T-helper 17 cell (primary cell): Measurements from ENCODE around the gene SKIDA1. TPM values are rescaled to one million over a fixed set of nuclear protein-coding genes. Genes with fewer than 3 reads are reported as not detected.

Experiments
- ATAC-seq: fragments of 150-1000 bp; cut with Tn5 transposase; 2 replicates; pipeline ENCODE4 v1.10.0; 2021; ENCODE audit warnings: mild to moderate bottlenecking, moderate library complexity
- DNase-seq, 3 donors: peaks; one replicate each; pipeline versions ENCODE4 v3.0.0 to v3.0.0-alpha.2; 2020 to 2021
- H3K9me3 ChIP-seq: one replicate; pipeline ENCODE4 v1.7.0; 2013; ENCODE audit warnings: low read length, mild to moderate bottlenecking; ENCODE audit not compliant: control insufficient read depth, poor library complexity, severe bottlenecking
- H3K27ac Mint-ChIP-seq: one replicate; pipeline ENCODE4 v1.8.0; 2022; ENCODE audit warnings: mild to moderate bottlenecking, moderate library complexity, mixed read lengths
- H3K27me3 Mint-ChIP-seq: one replicate; pipeline ENCODE4 v1.8.0; 2022; ENCODE audit warnings: mixed read lengths
- H3K36me3 Mint-ChIP-seq: one replicate; pipeline ENCODE4 v1.8.0; 2022; ENCODE audit warnings: low read depth, mixed read lengths
- H3K4me1 Mint-ChIP-seq: one replicate; pipeline ENCODE4 v1.8.0; 2022; ENCODE audit warnings: mild to moderate bottlenecking, mixed read lengths
- H3K4me3 Mint-ChIP-seq: one replicate; pipeline ENCODE4 v1.8.0; 2022; ENCODE audit warnings: mild to moderate bottlenecking, moderate library complexity, mixed read lengths
- total RNA-seq, 4 donors: library from RNA in 2 of 4; stranded (reverse) in 2 of 4; gene quantifications; one replicate each; pipeline ENCODE4 v1.2.3 and lab custom pipeline; 2022 to 2026

The SKIDA1 gene
- total RNA-seq, 2 donors from 2014 or later = 0.34 to 0.37 TPM

DNA sequence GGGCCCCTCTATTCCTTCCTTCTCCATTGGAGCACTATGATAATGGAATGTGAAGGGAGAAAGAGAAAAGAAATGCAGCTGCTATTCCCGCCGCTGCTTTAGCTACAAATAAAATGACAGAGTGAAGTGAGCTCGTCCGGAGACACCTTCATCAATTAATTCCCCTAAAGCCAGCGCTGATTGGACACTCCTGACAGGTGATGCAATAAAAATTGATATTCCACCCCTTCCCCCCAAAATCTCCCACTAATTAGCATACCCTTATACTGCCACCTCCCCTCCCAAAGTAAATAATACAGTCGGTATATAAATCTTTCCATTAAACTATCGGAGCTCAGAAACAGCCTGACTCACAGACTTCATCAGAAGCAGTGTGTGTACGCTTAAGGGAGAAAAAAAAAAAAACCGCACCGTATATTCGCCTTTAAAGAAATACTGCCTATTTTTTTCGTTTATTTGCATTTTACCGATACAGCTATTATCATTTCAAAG is 7.3 kb downstream of the SKIDA1 start:
- peak overlapping the region; percentile 88 for H3K4me3 Mint-ChIP-seq
- H3K4me1 Mint-ChIP-seq = peaks cover 28% of the 10 kb centered on the region
- H3K9me3 ChIP-seq = no peaks in the 10 kb centered on the region
- peaks cover 66% of the 10 kb centered on the region for H3K27me3 Mint-ChIP-seq
- peaks cover 5% of the 10 kb centered on the region for H3K36me3 Mint-ChIP-seq
- H3K27ac Mint-ChIP-seq = peak overlapping the region; percentile 90
- peak; percentile 47 for ATAC-seq
- DNase-seq = no peak

DNA sequence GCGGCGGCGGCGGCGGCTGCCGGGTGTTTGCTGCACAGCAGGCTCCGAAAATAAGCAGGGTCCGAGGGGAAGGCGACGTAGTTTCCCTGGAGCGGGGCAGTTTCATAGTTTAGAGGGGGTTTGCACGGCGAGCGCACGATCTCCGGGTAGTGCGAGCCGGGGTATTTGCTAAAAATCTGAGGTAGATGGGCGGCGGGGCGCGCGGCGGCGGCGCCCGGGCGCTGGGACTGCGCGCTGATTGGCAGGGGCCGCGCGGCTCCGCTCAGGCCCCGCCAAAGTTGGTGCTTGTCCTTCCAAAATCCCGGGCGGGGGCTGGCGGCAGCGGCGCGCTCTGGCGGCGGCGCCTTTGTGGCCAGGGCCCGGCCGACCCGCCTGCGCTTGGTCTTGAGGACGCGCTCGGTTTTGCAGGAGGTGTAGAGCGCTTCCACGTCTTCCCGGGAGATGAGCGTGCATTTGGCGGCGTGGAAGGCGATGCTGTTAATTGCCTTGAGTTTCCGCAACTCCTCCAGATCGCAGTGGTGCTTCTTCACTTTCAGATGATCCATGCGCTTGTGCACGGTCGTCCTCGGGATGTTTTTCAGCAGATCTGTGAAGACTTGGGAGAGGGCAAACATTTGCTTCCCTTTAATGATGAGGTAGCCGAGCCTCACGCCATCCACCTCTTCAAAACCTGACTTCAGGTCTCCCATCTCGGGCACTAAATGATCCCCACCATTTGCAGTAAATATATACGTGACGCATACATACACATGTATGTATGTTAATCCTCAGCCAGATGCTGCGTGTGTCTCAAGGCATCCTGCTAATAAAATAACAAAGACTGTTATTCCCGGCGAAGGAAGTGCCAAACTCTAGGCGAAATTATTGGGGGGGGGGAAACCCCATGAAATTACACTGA is 8.1 kb downstream of the SKIDA1 start:
- DNase-seq (peak in 2 of 3 donors; percentile 16 to 27), ATAC-seq (peak; percentile 44)
- peaks cover 71% of the 10 kb centered on the region for H3K27me3 Mint-ChIP-seq
- peaks cover 28% of the 10 kb centered on the region for H3K4me1 Mint-ChIP-seq
- H3K4me3 Mint-ChIP-seq = peak overlapping the region; percentile 88
- H3K36me3 Mint-ChIP-seq = peaks cover 5% of the 10 kb centered on the region
- H3K27ac Mint-ChIP-seq = peak overlapping the region; percentile 90
- no peaks in the 10 kb centered on the region for H3K9me3 ChIP-seq

DNA sequence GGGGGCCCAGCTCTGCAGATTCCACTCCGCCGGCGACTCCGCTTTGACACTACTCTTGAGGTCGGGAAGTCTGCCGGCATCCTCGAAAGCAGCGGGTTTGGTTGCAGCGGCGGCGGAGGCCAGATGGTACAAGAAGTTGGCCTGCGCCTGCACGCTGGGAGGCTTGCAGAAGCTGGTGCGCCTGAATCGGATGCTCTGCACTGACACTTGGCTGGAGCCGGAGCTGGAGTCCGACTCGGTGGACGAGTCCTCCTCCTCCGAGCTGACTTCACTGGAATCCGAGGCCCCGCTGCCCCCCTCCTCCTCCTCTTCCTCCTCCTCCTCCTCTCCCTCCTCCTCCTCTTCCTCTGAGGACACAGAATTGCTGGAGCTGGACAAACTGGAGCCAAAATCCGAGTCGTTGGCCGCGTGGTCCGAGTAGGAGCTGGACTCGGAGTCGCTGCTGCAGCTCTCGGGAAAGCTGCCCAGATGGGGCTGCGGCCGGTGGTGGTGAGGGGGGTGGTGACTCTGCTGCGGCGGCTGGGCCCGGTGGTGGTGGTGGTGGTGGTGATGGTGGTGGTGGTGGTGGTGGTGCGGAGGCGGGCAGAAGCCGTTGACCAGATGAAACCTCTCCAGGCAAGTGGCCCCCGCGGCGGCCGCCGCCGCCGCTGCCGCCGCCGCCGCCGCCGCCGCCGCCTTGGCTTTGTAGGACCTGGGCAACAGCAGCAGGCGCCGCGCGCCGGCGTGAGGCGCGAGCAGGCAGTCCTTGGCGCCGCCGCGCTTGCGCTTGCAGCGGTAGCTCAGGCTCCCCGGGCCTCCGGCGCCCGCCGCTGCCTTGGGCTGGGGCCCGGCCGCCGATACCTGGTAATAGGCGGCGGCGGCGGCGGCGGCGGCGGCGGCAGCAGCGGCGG is 9.0 kb downstream of the SKIDA1 start:
- DNase-seq = peak; percentile 43 to 55 (median 48)
- Mint-ChIP-seq H3K27ac (no peak overlapping the region), H3K36me3 (peaks cover 5% of the 10 kb centered on the region), H3K27me3 (peaks cover 74% of the 10 kb centered on the region), H3K4me3 (peak overlapping the region; percentile 88), H3K4me1 (peaks cover 28% of the 10 kb centered on the region)
- peak; percentile 81 for ATAC-seq
- no peaks in the 10 kb centered on the region for H3K9me3 ChIP-seq

DNA sequence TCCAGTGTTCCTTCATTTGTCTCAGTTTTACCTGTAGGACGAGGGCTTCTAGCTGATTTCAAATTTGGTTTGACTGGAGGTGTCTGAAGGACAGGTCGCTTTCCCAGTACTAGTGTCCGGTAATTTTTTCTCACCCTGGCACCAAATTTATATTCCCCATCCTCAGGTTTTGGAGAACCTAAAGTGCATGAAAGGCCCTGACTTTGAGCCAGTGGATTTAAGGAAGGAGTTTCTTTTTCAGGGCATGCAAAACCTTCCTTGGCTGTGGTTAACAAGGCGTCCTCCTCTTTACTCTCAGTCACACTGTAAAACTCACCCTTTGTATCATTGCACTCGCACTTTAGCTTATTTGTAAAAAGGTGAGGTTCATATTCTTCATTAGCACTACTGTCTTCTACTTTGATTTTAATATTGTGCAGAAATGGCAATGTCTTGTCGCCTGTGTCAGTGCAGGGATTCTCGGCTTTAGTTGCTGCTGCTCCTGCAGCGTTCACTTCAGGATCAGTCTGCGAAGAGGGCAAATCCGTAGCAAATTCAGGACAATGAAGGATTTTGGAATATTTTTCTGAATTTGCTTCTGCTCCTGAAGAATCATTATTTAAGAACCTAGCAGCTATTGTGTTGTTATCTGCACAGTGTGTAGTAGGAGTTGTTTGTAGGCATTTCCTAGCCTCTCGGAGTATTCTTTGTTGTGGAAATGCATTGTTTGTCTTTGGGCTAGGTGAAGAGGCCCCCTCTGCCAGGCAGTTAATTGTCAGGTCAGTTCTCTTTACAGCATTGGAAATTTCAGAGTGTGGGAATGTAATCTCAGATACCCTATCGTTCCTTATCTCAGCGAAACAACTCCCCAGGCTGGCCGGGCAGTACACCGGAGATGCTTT is 9.9 kb downstream of the SKIDA1 start:
- Mint-ChIP-seq H3K4me1 (peaks cover 27% of the 10 kb centered on the region), H3K4me3 (peak overlapping the region; percentile 88), H3K27me3 (peaks cover 73% of the 10 kb centered on the region), H3K27ac (no peak overlapping the region), H3K36me3 (peaks cover 5% of the 10 kb centered on the region)
- DNase-seq = no peak
- no peak for ATAC-seq
- no peaks in the 10 kb centered on the region for H3K9me3 ChIP-seq

DNA sequence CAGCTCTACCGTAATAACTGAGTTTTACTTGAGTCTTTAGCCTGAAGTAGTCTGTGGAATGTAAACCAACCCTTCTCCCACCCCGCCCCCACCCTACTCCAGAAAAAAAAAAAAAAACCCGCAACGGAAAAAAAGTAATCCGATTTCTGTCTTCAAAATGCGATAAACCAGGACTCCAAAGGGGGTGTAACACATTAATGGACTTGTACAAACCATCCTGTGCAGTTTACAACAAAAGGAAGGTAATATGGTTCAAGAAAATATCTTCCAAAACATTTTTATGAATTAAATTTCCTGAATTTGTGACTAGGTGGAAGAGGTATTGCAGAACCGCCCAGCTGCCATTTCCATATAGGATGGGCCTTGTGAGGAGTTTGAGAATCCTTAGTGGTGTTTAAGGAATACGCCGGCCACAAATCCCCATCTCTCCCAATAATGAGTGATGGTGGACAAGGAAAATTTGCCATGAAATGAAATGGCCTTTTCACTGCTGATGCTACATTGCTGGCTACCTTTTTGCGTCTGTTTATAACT is 10.6 kb downstream of the SKIDA1 start:
- peaks cover 20% of the 10 kb centered on the region for H3K4me1 Mint-ChIP-seq
- no peaks in the 10 kb centered on the region for H3K9me3 ChIP-seq
- H3K27me3 Mint-ChIP-seq = peaks cover 66% of the 10 kb centered on the region
- DNase-seq = no peak
- H3K27ac Mint-ChIP-seq = no peak overlapping the region
- no peak overlapping the region for H3K4me3 Mint-ChIP-seq
- peaks cover 5% of the 10 kb centered on the region for H3K36me3 Mint-ChIP-seq
- ATAC-seq = no peak

DNA sequence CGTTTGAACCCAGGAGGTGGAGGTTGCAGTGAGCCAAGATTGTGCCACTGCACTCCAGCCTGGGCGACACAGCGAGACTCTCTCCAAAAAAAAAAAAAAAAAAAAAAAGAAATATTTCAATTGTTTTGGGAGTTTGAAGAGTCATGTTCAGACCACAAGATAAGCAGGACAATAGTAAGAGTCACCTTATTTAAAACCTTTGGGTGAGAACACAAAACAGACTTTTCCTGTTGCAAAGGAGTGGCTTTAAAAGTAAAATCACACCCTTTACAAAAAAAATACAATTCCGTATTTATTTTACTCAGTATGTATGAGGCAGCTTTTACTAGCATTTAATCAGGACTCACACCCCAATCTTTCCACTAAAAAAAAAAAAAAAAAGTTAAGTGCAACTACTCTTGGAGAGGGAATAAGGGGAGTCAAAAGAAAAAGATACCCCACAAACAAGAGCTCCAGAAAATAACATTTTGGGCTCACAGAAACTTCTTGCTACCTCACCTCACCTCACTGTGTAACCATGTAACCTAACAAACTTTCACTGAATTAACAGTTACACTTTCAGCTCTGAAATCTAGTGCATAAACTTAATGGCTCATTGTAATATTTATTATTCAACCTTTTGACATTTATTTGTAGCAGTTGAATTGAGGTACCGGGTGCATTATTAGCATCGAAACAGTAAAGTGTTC is 11.2 kb downstream of the SKIDA1 start:
- DNase-seq = no peak
- H3K4me1 Mint-ChIP-seq = peaks cover 19% of the 10 kb centered on the region
- no peak for ATAC-seq
- H3K9me3 ChIP-seq = no peaks in the 10 kb centered on the region
- peaks cover 5% of the 10 kb centered on the region for H3K36me3 Mint-ChIP-seq
- H3K27me3 Mint-ChIP-seq = peaks cover 63% of the 10 kb centered on the region
- no peak overlapping the region for H3K4me3 Mint-ChIP-seq
- H3K27ac Mint-ChIP-seq = no peak overlapping the region

DNA sequence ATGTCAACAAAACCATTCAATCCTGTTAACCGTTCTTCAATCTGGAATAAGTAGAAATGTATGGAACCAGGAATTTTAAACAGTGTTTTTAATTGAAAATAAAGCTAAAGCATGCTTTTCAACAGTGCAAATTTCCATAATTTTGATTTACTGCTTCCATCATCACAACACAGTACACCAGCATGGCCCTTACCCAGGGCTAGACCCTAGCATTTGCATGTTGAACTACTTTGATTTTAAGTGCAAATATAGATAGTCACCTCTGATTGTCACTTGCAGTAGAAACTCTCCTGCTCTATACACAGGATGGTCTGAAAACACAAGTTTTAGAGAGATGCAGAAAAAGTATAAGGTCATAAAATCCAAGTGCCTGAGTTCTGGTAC is 12.1 kb downstream of the SKIDA1 start:
- Mint-ChIP-seq H3K27ac (no peak overlapping the region), H3K36me3 (peaks cover 5% of the 10 kb centered on the region), H3K27me3 (peaks cover 61% of the 10 kb centered on the region), H3K4me1 (peaks cover 13% of the 10 kb centered on the region), H3K4me3 (no peak overlapping the region)
- no peak for ATAC-seq
- no peak for DNase-seq
- H3K9me3 ChIP-seq = no peaks in the 10 kb centered on the region

DNA sequence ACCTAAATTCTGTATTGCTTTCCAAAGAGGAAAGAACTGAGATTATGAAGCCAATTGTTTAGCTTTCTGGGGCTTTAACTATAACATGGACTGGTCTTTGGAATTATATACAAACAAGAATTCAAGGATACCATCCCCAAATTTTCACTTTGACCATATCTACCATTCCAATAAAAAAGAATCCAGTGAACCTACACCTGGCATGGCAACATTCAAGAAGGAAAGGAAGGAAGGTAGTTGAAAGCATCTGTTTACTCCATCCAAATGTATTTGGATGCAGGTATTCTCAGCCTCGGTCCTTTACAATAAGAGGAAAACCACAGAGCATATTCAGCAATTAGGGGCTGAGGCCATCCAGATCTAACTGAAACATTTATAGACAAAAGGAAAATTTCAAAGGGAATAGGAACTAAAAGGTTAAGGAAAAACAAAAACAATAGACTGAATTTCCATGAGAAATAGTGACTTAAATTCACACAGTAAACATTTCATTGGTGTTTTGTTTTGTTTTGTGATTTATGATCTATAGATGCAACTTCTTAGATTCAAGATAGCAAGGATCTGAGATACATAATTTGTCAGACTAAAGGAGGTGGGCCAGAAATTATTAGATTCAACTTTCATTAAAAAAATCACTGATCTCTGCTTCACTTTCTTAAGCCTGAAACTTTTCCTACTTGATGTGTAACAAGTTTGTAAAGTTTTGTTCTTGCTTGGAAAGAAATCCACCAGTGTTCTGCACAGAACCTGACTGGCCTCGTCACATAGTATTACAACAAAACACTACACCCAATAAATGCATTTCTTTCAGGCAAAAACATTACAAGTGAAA is 12.7 kb downstream of the SKIDA1 start:
- no peaks in the 10 kb centered on the region for H3K9me3 ChIP-seq
- DNase-seq = no peak
- Mint-ChIP-seq H3K36me3 (no peaks in the 10 kb centered on the region), H3K27ac (no peak overlapping the region), H3K4me1 (peaks cover 8% of the 10 kb centered on the region), H3K4me3 (no peak overlapping the region), H3K27me3 (peaks cover 54% of the 10 kb centered on the region)
- no peak for ATAC-seq

DNA sequence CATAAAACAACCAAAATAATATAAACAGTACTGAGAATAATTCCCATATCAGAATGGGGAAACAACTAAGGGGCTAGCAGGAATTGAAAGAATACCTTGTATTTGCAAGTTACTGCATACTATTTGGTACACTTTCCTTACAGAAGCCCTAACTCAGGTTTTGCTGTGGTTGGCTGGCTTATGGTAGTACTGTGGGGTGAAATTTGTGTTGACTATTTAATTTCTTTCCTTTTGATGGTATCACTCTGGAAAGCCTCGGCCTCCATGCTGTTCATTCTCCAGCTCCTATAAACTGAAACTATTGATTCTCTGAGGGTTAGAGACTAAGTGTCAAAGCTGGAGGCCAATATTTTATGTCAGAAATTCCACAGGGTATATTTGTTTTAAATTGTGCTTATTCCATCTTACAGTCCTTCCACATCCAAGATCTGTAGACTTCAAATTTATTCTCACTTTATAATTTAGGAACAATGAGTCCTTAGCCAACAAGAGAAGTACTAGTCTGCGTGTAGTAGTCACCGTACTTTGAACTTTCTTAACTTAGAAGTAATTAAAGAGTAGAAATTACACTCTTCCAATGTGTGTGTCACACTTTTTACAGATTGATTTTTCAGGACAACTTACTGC is 13.4 kb downstream of the SKIDA1 start:
- no peak for ATAC-seq
- H3K4me3 Mint-ChIP-seq = no peak overlapping the region

DNA sequence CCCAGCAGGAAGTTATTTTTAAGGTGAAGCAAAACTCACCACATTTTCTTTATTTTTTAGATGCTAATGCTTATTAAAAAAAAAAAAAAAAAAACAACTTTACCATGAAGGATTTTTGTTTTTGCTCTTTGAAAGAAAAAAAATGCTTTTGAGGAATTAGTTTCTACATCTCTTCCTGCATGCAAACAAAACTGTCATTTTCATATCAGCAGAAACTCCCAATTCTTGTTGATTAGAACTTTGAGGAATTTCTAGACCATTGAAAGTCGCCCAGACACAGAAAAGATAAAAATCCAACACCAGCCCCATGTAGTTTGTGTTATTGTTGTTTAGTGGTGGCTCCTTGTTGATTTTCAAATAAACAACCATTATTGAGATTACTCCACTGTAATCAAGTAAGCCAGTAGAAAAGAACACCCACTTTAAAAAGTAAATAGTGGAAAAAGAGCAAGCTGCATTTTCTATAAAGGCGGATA is 14.3 kb downstream of the SKIDA1 start:
- H3K27ac Mint-ChIP-seq = no peak overlapping the region
- H3K27me3 Mint-ChIP-seq = peaks cover 64% of the 10 kb centered on the region
- H3K36me3 Mint-ChIP-seq = no peaks in the 10 kb centered on the region
- ATAC-seq (no peak), DNase-seq (no peak)
- peaks cover 6% of the 10 kb centered on the region for H3K4me1 Mint-ChIP-seq
- H3K4me3 Mint-ChIP-seq = no peak overlapping the region
- H3K9me3 ChIP-seq = no peaks in the 10 kb centered on the region

More for the DNA sequence above, 13.4 kb downstream of the SKIDA1 start:
- Mint-ChIP-seq H3K27ac (no peak overlapping the region), H3K27me3 (peaks cover 56% of the 10 kb centered on the region), H3K4me1 (peaks cover 6% of the 10 kb centered on the region), H3K36me3 (no peaks in the 10 kb centered on the region)
- no peak for DNase-seq
- no peaks in the 10 kb centered on the region for H3K9me3 ChIP-seq
